H1 (cell line): ENCODE data around the gene RNF214. TPM values are rescaled to one million over a fixed set of nuclear protein-coding genes. Genes with fewer than 3 reads are reported as not detected.
"Not testable (repeated sequence)": the region's sequence is repeated elsewhere in the genome, so short reads cannot be mapped to it uniquely, and the experiment has no call there.

ENCODE experiments used
- CTCF ChIA-PET: fragments of 300-600 bp; sonication (Branson Sonifier 250); formaldehyde crosslinking; loops from one replicate; lab custom pipeline; 2021; ENCODE audit not compliant: partially characterized antibody; lab: Charles Lee
- POLR2A ChIA-PET: fragments of 300-600 bp; sonication (Branson Sonifier 250); formaldehyde crosslinking; loops from one replicate; lab custom pipeline; 2021; ENCODE audit warnings: inconsistent platforms; ENCODE audit not compliant: partially characterized antibody; lab: Charles Lee
- DNase-seq, 2 experiments: peaks; one replicate each; pipeline versions ENCODE4 v3.0.0 to v3.0.0-alpha.2; 2010 to 2022; ENCODE audit warnings: low spot score in 2 of 2, low read depth in 1 of 2, mixed read lengths in 1 of 2
- FAIRE-seq: peaks from 2 replicates; lab custom pipeline; 2011; peaks lifted over from hg19 to GRCh38; lab: Jason Lieb, UNC
- H2AFZ ChIP-seq: 2 replicates; pipeline ENCODE4 v1.8.1; 2012; ENCODE audit warnings: low read length, inconsistent platforms
- H2AK5ac ChIP-seq: 2 replicates; pipeline ENCODE4 v1.6.1; 2013; ENCODE audit warnings: low read depth, low read length
- H2BK120ac ChIP-seq: replicated peaks from 2 replicates; pipeline ENCODE3; 2013; ENCODE audit warnings: low read depth, low read length, inconsistent platforms
- H2BK12ac ChIP-seq: 2 replicates; pipeline ENCODE4 v1.6.1; 2013; ENCODE audit warnings: low read depth, low read length
- H2BK15ac ChIP-seq: 2 replicates; pipeline ENCODE4 v1.6.1; 2013; ENCODE audit warnings: low read length
- H2BK20ac ChIP-seq: 2 replicates; pipeline ENCODE4 v1.6.1; 2013; ENCODE audit warnings: low read length
- H2BK5ac ChIP-seq: 2 replicates; pipeline ENCODE4 v1.6.1; 2013; ENCODE audit warnings: low read depth, low read length
- H3K14ac ChIP-seq: 2 replicates; pipeline ENCODE4 v1.6.1; 2013; ENCODE audit warnings: inconsistent platforms; ENCODE audit not compliant: insufficient read length
- H3K18ac ChIP-seq: 2 replicates; pipeline ENCODE4 v1.6.1; 2013; ENCODE audit warnings: low read length; ENCODE audit errors: extremely low read depth
- H3K23ac ChIP-seq: 2 replicates; pipeline ENCODE4 v1.6.1; 2013; ENCODE audit warnings: inconsistent platforms; ENCODE audit not compliant: insufficient read length
- H3K23me2 ChIP-seq: 2 replicates; pipeline ENCODE4 v1.6.1; 2013; ENCODE audit warnings: low read depth, low read length
- H3K27ac ChIP-seq: 2 replicates; pipeline ENCODE4 v1.6.1; 2011; ENCODE audit warnings: low read depth, low read length, inconsistent platforms
- H3K27me3 ChIP-seq, 4 experiments: replicated peaks in 1 of 4; 1 replicate in 1 of 4; 2 replicates in 3 of 4; pipeline versions ENCODE4 v1.6.1 to v1.8.1; 2011 to 2013; ENCODE audit warnings: low read length in 3 of 4, mild to moderate bottlenecking in 3 of 4, inconsistent platforms in 2 of 4, mixed read lengths in 2 of 4, moderate library complexity in 1 of 4; ENCODE audit not compliant: control insufficient read depth in 3 of 4, insufficient read depth in 3 of 4; ENCODE audit errors: extremely low read depth in 1 of 4
- H3K36me3 ChIP-seq, 4 experiments: 2 replicates each; pipeline versions ENCODE4 v1.6.1 to v1.8.1; 2011 to 2013; ENCODE audit warnings: mild to moderate bottlenecking in 4 of 4, low read length in 3 of 4, moderate library complexity in 2 of 4, control low read depth in 1 of 4, inconsistent platforms in 1 of 4; ENCODE audit not compliant: insufficient read depth in 4 of 4, control insufficient read depth in 2 of 4
- H3K4ac ChIP-seq: replicated peaks from 2 replicates; pipeline ENCODE3; 2013; ENCODE audit warnings: low read length, low read depth, mixed read lengths, inconsistent platforms; ENCODE audit not compliant: insufficient read length
- H3K4me1 ChIP-seq, 4 experiments: replicated peaks in 1 of 4; 1 replicate in 1 of 4; 2 replicates in 3 of 4; pipeline versions ENCODE4 v1.6.1 to v1.8.1; 2011 to 2013; ENCODE audit warnings: low read length in 3 of 4, inconsistent platforms in 2 of 4, mixed read lengths in 1 of 4; ENCODE audit not compliant: insufficient read depth in 4 of 4, control insufficient read depth in 3 of 4
- H3K4me2 ChIP-seq, 2 experiments: 2 replicates each; pipeline versions ENCODE4 v1.6.1 to v1.8.1; 2011 to 2013; ENCODE audit warnings: low read depth in 2 of 2, low read length in 2 of 2, control low read depth in 1 of 2, inconsistent platforms in 1 of 2, mild to moderate bottlenecking in 1 of 2; ENCODE audit not compliant: insufficient read depth in 1 of 2
- H3K4me3 ChIP-seq, 4 experiments: fragments of 200-600, 300-600 bp in 1 of 4; sonication (generic), shearing (Covaris generic), sonication (Bioruptor Twin) in 1 of 4; 2 replicates each; pipeline versions ENCODE4 v1.5.1 to v1.8.1; 2011 to 2016; ENCODE audit warnings: low read length in 4 of 4, low read depth in 3 of 4, control low read depth in 2 of 4, inconsistent platforms in 2 of 4, mild to moderate bottlenecking in 2 of 4, mixed read lengths in 1 of 4, moderate library complexity in 1 of 4; ENCODE audit not compliant: insufficient read depth in 2 of 4; ENCODE audit errors: extremely low read depth in 1 of 4
- H3K56ac ChIP-seq: replicated peaks from 2 replicates; pipeline ENCODE3; 2013; ENCODE audit warnings: low read depth, mild to moderate bottlenecking, mixed read lengths, low read length, inconsistent platforms; ENCODE audit not compliant: insufficient read length
- H3K79me1 ChIP-seq: 2 replicates; pipeline ENCODE4 v1.6.1; 2013; ENCODE audit warnings: low read depth, low read length, control low read depth
- H3K79me2 ChIP-seq, 2 experiments: 2 replicates each; pipeline versions ENCODE4 v1.6.1 to v1.8.1; 2012 to 2013; ENCODE audit warnings: low read length in 2 of 2, mild to moderate bottlenecking in 2 of 2, inconsistent platforms in 1 of 2; ENCODE audit not compliant: insufficient read depth in 2 of 2, control insufficient read depth in 1 of 2
- H3K9ac ChIP-seq, 4 experiments: replicated peaks in 1 of 4; 1 replicate in 1 of 4; 2 replicates in 3 of 4; pipeline versions ENCODE4 v1.6.1 to v1.8.1; 2011 to 2013; ENCODE audit warnings: low read depth in 3 of 4, low read length in 3 of 4, control low read depth in 2 of 4, mild to moderate bottlenecking in 2 of 4, moderate library complexity in 2 of 4, inconsistent platforms in 1 of 4; ENCODE audit errors: extremely low read depth in 1 of 4
- H3K9me3 ChIP-seq, 2 experiments: 2 replicates each; pipeline versions ENCODE4 v1.6.1 to v1.8.1; 2012 to 2013; ENCODE audit warnings: mild to moderate bottlenecking in 2 of 2, moderate library complexity in 2 of 2, control low read depth in 1 of 2, inconsistent platforms in 1 of 2, low read depth in 1 of 2, low read length in 1 of 2, mixed read lengths in 1 of 2; ENCODE audit not compliant: insufficient read depth in 2 of 2
- H4K20me1 ChIP-seq, 2 experiments: replicated peaks in 1 of 2; 2 replicates each; pipeline versions ENCODE3 to v1.8.1; 2011 to 2013; ENCODE audit warnings: inconsistent platforms in 2 of 2, low read length in 2 of 2, mild to moderate bottlenecking in 1 of 2; ENCODE audit not compliant: insufficient read depth in 2 of 2, control insufficient read depth in 1 of 2
- H4K5ac ChIP-seq: 2 replicates; pipeline ENCODE4 v1.6.1; 2013; ENCODE audit warnings: low read length, low read depth, mixed read lengths, inconsistent platforms; ENCODE audit not compliant: insufficient read length
- H4K8ac ChIP-seq: 2 replicates; pipeline ENCODE4 v1.8.0; 2013; ENCODE audit warnings: mild to moderate bottlenecking, moderate library complexity, low read length, inconsistent platforms; ENCODE audit not compliant: insufficient read depth; ENCODE audit errors: extremely low read depth
- H4K91ac ChIP-seq: replicated peaks from 2 replicates; pipeline ENCODE3; 2013; ENCODE audit warnings: low read length, mixed read lengths, inconsistent platforms; ENCODE audit not compliant: insufficient read length
- POLR2A ChIP-seq, 2 experiments: IDR thresholded peaks; 1 replicate in 1 of 2; 2 replicates in 1 of 2; pipeline ENCODE4 v1.6.1; 2011; ENCODE audit warnings: low read depth in 2 of 2, low read length in 2 of 2, mild to moderate bottlenecking in 2 of 2; ENCODE audit errors: control extremely low read depth in 1 of 2
- POLR2AphosphoS5 ChIP-seq: IDR thresholded peaks from 2 replicates; pipeline ENCODE4 v1.6.1; 2011; ENCODE audit warnings: low read depth, low read length
- WGBS, 2 experiments: shearing (Covaris generic) in 1 of 2; methylation state at CpG; one replicate each; pipeline versions ENCODE4 v1.1.6 to v1.1.7; 2013 to 2015; ENCODE audit warnings: low lambda C conversion rate in 2 of 2, mixed read lengths in 2 of 2, inconsistent platforms in 1 of 2, low coverage in 1 of 2, missing lambda C conversion rate in 1 of 2; ENCODE audit not compliant: insufficient replicate concordance in 2 of 2, insufficient coverage in 1 of 2, insufficient read length in 1 of 2; ENCODE audit errors: extremely low coverage in 1 of 2, missing lambda C conversion rate in 1 of 2; 5-methylcytosine and 5-hydroxymethylcytosine counted together
- polyA plus RNA-seq, 7 experiments: library from polyadenylated mRNA; depleted of rRNA in 3 of 7; stranded (reverse) in 5 of 7; unstranded in 2 of 7; fragments of >200 nt in 5 of 7; fragments of 200-250 nt in 2 of 7; gene quantifications; 1 replicate in 5 of 7; 2 replicates in 1 of 7; 4 replicates in 1 of 7; pipeline versions ENCODE4 v1.2.1 to v1.2.3, GENCODE V29; 2011 to 2013; ENCODE audit warnings: missing spikeins in 2 of 7, mixed read lengths in 2 of 7
- total RNA-seq: library from RNA; stranded (reverse); fragmentation: NEBNext Ultra II Directional; extraction: Animal tissue kit (Norgen Biotek cat#: 25700); gene quantifications from 2 replicates; pipeline ENCODE4 v1.2.1, GENCODE V29; 2021

RNF214 gene
- total and polyA plus RNA-seq, 2 of the 8 experiments (the other 6 are each of a cell fraction or from before 2014, with no cell fraction given) = 34.9 to 35.6 TPM

DNA sequence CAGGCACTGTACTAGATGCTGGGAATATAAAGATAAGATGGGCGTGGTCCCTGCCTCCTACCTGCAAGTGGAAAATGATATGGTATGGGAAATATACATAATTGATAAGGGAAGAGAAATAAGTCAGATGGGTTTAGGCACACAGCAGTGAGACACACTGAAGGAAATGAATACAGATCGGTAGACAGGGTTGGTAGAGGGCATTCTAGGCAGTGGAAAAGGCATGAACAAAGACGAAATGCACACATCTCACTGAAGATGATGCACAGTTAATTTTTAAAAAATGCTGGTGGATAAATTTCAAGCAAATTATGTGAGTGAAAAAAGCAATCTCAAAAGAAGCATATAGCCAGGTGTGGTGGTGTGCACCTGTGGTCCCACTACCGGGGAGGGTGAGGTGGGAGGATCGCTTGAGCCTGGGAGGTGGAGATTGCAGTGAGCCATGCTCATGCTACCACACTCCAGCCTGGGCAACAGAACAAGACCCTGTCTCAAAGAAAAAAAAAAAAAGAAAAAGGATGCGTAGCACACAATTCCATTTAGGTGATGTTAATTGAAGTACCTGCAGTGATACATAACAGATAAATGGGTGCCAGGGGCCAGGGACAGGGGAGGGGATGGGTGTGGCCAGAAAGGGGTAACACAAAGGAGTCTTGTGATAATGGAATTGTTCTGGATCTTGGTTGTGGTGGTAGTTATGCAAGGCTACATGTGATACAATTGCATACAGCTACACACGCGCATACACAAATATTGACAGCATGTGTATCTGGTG, 22.9 kb upstream of the RNF214 start:
- H3K79me2 ChIP-seq, H3K18ac ChIP-seq, H3K56ac ChIP-seq, H2BK12ac ChIP-seq, H2BK15ac ChIP-seq, H2BK20ac ChIP-seq, H3K27me3 ChIP-seq, DNase-seq, H3K27ac ChIP-seq, H4K8ac ChIP-seq, H2AK5ac ChIP-seq, H4K20me1 ChIP-seq, H4K5ac ChIP-seq, H3K4me1 ChIP-seq, H3K9ac ChIP-seq, H3K23ac ChIP-seq, H4K91ac ChIP-seq, H3K4me2 ChIP-seq, H3K36me3 ChIP-seq, H2AFZ ChIP-seq, H3K23me2 ChIP-seq, H3K4ac ChIP-seq, H3K79me1 ChIP-seq, H3K9me3 ChIP-seq, H3K4me3 ChIP-seq, H3K14ac ChIP-seq, H2BK120ac ChIP-seq, H2BK5ac ChIP-seq, FAIRE-seq: not testable (repeated sequence)
- POLR2A ChIA-PET = interaction anchor here (0.7 to 5.1 kb wide), 4 partner anchors 10 to 14 kb away, joined by 3 to 47 read pairs (median 4); partner anchors contain the start of gene TAGLN
- CTCF ChIA-PET = interaction anchor here (0.6 to 25.0 kb wide), 8 partner anchors 12 to 99 kb away, joined by 3 to 449 read pairs (median 20); partner anchors contain the start of gene TAGLN
- WGBS, 2 experiments = 90% methylated on average over 8 of the region's 8 CpGs; no CpG with 5 or more reads in 1 of the 2 experiments
- 0 out of 3 replicates have a peak, but pooled peaks of 1 of the 2 experiments have one; percentile 49 for TF ChIP-seq POLR2A (IDR thresholded peaks at IDR 0.05; ENCODE audit: control extremely low read depth in 1 of 2, low read depth in 2 of 2, low read length in 2 of 2)
- TF ChIP-seq POLR2AphosphoS5 = peak; percentile 75
